Thyroid gland (tissue), 4 donors: ENCODE results near the gene TBX21. TPM values are rescaled to one million over a fixed set of nuclear protein-coding genes. Genes with fewer than 3 reads are reported as not detected.

ENCODE experiments used
- DNase-seq, 2 donors: peaks; one replicate each; pipeline ENCODE4 v3.0.0-alpha.2; 2019
- H3K27ac ChIP-seq, 3 donors: fragments of 200-600 bp; sonication (generic); 1 replicate in 2 of 3; 2 replicates in 1 of 3; pipeline ENCODE4 v1.5.1; 2016 to 2019; ENCODE audit warnings: mild to moderate bottlenecking in 1 of 3, moderate library complexity in 1 of 3
- H3K27me3 ChIP-seq: fragments of 200-600 bp; sonication (generic); one replicate; pipeline ENCODE4 v1.5.1; 2019
- H3K36me3 ChIP-seq, 2 donors: fragments of 200-600 bp; sonication (generic); one replicate each; pipeline ENCODE4 v1.5.1; 2016 to 2019
- H3K4me1 ChIP-seq, 2 donors: fragments of 200-600 bp; sonication (generic); one replicate each; pipeline ENCODE4 v1.5.1; 2017 to 2019
- H3K4me3 ChIP-seq, 3 donors: fragments of 200-600 bp; sonication (generic); replicated peaks in 1 of 3; 1 replicate in 2 of 3; 2 replicates in 1 of 3; pipeline ENCODE4 v1.5.1; 2016; ENCODE audit warnings: mild to moderate bottlenecking in 1 of 3
- H3K9me3 ChIP-seq: fragments of 200-600 bp; sonication (generic); one replicate; pipeline ENCODE4 v1.5.1; 2017
- POLR2A ChIP-seq, 2 donors: fragments of 450-650 bp; IDR thresholded peaks; one replicate each; pipeline ENCODE4 v1.6.1; 2017; ENCODE audit warnings: antibody characterized with exemption in 2 of 2, mild to moderate bottlenecking in 2 of 2, moderate library complexity in 1 of 2
- WGBS, 2 donors: methylation state at CpG; one replicate each; pipeline ENCODE4 v1.1.5; 2017; 5-methylcytosine and 5-hydroxymethylcytosine counted together
- intact Hi-C: fragments of 100-400 bp; cut with DNase I; formaldehyde crosslinking; loops from one replicate; pipeline ENCODE4 v1.15.1; 2023
- total RNA-seq, 4 donors: library from RNA; depleted of rRNA; stranded (reverse); fragments of >200 nt; gene quantifications; one replicate each; pipeline ENCODE4 v1.2.3, GENCODE V29; 2016
- TF ChIP-seq, protein P1 (sequence below), 6 experiments: fragments of 200-600 bp in 3 of 6; fragments of 450-650 bp in 3 of 6; sonication (generic) in 3 of 6; IDR thresholded peaks; one replicate each; pipeline ENCODE4 v1.5.1; 2016 to 2019; ENCODE audit warnings: antibody characterized with exemption in 6 of 6, mild to moderate bottlenecking in 2 of 6, inconsistent platforms in 1 of 6, moderate library complexity in 1 of 6

Gene TBX21
- total RNA-seq, 4 donors from 2014 or later = 0.40 to 2.9 (median 0.87) TPM

DNA sequence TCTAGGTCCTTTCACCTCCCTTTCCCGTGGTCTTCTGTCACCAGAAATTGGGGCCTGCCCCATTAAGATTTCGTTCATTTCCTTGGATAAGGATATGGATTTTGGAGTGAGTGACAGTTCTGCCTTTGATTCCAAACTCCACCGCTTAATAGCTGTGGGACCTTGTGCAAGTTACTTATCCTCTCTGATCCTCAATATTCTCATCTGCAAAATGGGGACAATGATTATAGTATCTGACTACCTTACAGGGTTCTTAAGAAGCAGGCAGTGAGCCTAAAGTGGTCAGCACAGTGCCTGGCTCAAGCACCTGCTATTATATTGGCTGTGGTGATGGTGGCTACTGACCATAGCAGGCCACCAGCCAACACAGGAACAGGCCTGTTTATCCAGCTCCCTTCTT lies 23.4 kb upstream of the TBX21 start:
- H3K4me1 ChIP-seq = peaks cover 0 to 4% of the 10 kb centered on the region in 2 donors
- H3K27me3 ChIP-seq = no peaks in the 10 kb centered on the region
- WGBS, 2 donors = 93% methylated on average over 3 of the region's 3 CpGs
- H3K4me3 ChIP-seq = no peak overlapping the region
- intact Hi-C loops = no loop called here
- H3K9me3 ChIP-seq = no peaks in the 10 kb centered on the region
- DNase-seq = no peak
- TF ChIP-seq, protein P1, sequence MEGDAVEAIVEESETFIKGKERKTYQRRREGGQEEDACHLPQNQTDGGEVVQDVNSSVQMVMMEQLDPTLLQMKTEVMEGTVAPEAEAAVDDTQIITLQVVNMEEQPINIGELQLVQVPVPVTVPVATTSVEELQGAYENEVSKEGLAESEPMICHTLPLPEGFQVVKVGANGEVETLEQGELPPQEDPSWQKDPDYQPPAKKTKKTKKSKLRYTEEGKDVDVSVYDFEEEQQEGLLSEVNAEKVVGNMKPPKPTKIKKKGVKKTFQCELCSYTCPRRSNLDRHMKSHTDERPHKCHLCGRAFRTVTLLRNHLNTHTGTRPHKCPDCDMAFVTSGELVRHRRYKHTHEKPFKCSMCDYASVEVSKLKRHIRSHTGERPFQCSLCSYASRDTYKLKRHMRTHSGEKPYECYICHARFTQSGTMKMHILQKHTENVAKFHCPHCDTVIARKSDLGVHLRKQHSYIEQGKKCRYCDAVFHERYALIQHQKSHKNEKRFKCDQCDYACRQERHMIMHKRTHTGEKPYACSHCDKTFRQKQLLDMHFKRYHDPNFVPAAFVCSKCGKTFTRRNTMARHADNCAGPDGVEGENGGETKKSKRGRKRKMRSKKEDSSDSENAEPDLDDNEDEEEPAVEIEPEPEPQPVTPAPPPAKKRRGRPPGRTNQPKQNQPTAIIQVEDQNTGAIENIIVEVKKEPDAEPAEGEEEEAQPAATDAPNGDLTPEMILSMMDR (IDR thresholded peaks at IDR 0.05) = no peak
- TF ChIP-seq POLR2A (IDR thresholded peaks at IDR 0.05) = no peak
- H3K36me3 ChIP-seq = peaks cover 0 to 4% of the 10 kb centered on the region in 2 donors
- H3K27ac ChIP-seq = no peak overlapping the region

GRCh38 chr17:47711366-47712099 lies 21.5 kb upstream of the TBX21 start:
- WGBS, 2 donors = 93% methylated on average over 12 to 15 of the region's 15 CpGs
- no peak for DNase-seq
- Histone ChIP-seq H3K27ac (no peak overlapping the region), H3K27me3 (no peaks in the 10 kb centered on the region), H3K4me3 (no peak overlapping the region), H3K9me3 (no peaks in the 10 kb centered on the region), H3K4me1 (peaks cover 0 to 4% of the 10 kb centered on the region in 2 donors), H3K36me3 (peaks cover 0 to 4% of the 10 kb centered on the region in 2 donors)
- intact Hi-C loops = no loop called here
- TF ChIP-seq POLR2A (IDR thresholded peaks at IDR 0.05) = no peak
- TF ChIP-seq, protein P1 (IDR thresholded peaks at IDR 0.05) = no peak

- no peak for TF ChIP-seq POLR2A (IDR thresholded peaks at IDR 0.05)
- TF ChIP-seq, protein P1 (IDR thresholded peaks at IDR 0.05) = no peak
- intact Hi-C loops = no loop called here
- no peaks in the 10 kb centered on the region for H3K9me3 ChIP-seq
- H3K27me3 ChIP-seq = no peaks in the 10 kb centered on the region
- no peak overlapping the region for H3K27ac ChIP-seq
- H3K4me3 ChIP-seq = no peak overlapping the region
- 81 to 83% methylated on average over 3 to 5 of the region's 5 CpGs for WGBS, 2 donors
- peaks cover 0 to 4% of the 10 kb centered on the region in 2 donors for H3K36me3 ChIP-seq
- no peak for DNase-seq
- peaks cover 0 to 4% of the 10 kb centered on the region in 2 donors for H3K4me1 ChIP-seq
Observed at GRCh38 chr17:47712330-47713023, 20.6 kb upstream of the TBX21 start.

GRCh38 chr17:47713980-47714700 lies 18.9 kb upstream of the TBX21 start:
- intact Hi-C loops = no loop called here
- H3K4me3 ChIP-seq = no peak overlapping the region
- H3K36me3 ChIP-seq = peaks cover 0 to 4% of the 10 kb centered on the region in 2 donors
- no peaks in the 10 kb centered on the region for H3K9me3 ChIP-seq
- no peak for DNase-seq
- H3K27ac ChIP-seq = no peak overlapping the region
- no peaks in the 10 kb centered on the region for H3K27me3 ChIP-seq
- 52 to 58% methylated on average over 12 to 15 of the region's 15 CpGs for WGBS, 2 donors
- peaks cover 0 to 3% of the 10 kb centered on the region in 2 donors for H3K4me1 ChIP-seq
- TF ChIP-seq, protein P1 (IDR thresholded peaks at IDR 0.05) = no peak
- TF ChIP-seq POLR2A (IDR thresholded peaks at IDR 0.05) = no peak
